ENCODE measurements around the gene TBC1D17. TPM values are rescaled to one million over a fixed set of nuclear protein-coding genes. Genes with fewer than 3 reads are reported as not detected.

TBC1D17 gene
- total RNA-seq, 4 donors from 2014 or later, result 9.1 to 44.1 (median 12.5) TPM

GRCh38 chr19:49832556-49832955, 44.9 kb upstream of the TBC1D17 start:
- Histone ChIP-seq H3K9me3 (no peaks in the 10 kb centered on the region), H3K4me1 (no peaks in the 10 kb centered on the region), H3K4me3 (no peak overlapping the region), H3K27me3 (no peaks in the 10 kb centered on the region), H3K36me3 (no peaks in the 10 kb centered on the region), H3K27ac (no peak overlapping the region)
- TF ChIP-seq POLR2A (IDR thresholded peaks at IDR 0.05), result no peak
- TF ChIP-seq CTCF (IDR thresholded peaks at IDR 0.05), result no peak
- no peak for DNase-seq
- intact Hi-C loops (cut with DNase I; ENCODE audit: low total_unique reads), result no loop called here

- no peak for DNase-seq
- intact Hi-C loops (cut with DNase I; ENCODE audit: low total_unique reads), result no loop called here
- Histone ChIP-seq H3K27me3 (no peaks in the 10 kb centered on the region), H3K9me3 (no peaks in the 10 kb centered on the region), H3K4me3 (no peak overlapping the region), H3K4me1 (no peaks in the 10 kb centered on the region), H3K27ac (no peak overlapping the region), H3K36me3 (no peaks in the 10 kb centered on the region)
- no peak for TF ChIP-seq POLR2A (IDR thresholded peaks at IDR 0.05)
- TF ChIP-seq CTCF (IDR thresholded peaks at IDR 0.05), result no peak
Measured at GRCh38 chr19:49833599-49833998, 43.9 kb upstream of the TBC1D17 start.

DNA sequence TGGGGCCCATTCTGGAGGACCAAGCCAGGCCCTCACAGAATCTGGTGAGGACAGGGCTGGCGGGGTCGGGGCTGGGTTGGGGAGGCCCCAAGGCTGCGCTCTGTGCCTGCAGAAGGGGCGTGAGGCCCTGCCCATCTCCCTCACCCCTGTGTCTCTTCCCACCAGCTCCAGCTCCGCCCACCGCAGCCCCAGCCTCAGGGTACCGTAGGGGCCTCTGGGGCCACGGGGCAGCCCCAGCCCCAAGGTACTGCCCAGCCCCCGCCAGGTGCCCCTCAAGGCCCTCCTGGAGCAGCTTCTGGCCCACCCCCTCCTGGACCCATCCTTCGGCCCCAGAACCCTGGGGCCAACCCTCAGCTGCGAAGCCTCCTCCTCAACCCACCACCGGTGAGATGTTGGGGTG, 41.9 kb upstream of the TBC1D17 start:
- intact Hi-C loops (cut with DNase I; ENCODE audit: low total_unique reads), result no loop called here
- Histone ChIP-seq H3K4me3 (no peak overlapping the region), H3K27ac (no peak overlapping the region), H3K27me3 (no peaks in the 10 kb centered on the region), H3K4me1 (no peaks in the 10 kb centered on the region), H3K36me3 (no peaks in the 10 kb centered on the region), H3K9me3 (no peaks in the 10 kb centered on the region)
- TF ChIP-seq CTCF (IDR thresholded peaks at IDR 0.05) (no peak), POLR2A (IDR thresholded peaks at IDR 0.05) (no peak)
- DNase-seq, result no peak

DNA sequence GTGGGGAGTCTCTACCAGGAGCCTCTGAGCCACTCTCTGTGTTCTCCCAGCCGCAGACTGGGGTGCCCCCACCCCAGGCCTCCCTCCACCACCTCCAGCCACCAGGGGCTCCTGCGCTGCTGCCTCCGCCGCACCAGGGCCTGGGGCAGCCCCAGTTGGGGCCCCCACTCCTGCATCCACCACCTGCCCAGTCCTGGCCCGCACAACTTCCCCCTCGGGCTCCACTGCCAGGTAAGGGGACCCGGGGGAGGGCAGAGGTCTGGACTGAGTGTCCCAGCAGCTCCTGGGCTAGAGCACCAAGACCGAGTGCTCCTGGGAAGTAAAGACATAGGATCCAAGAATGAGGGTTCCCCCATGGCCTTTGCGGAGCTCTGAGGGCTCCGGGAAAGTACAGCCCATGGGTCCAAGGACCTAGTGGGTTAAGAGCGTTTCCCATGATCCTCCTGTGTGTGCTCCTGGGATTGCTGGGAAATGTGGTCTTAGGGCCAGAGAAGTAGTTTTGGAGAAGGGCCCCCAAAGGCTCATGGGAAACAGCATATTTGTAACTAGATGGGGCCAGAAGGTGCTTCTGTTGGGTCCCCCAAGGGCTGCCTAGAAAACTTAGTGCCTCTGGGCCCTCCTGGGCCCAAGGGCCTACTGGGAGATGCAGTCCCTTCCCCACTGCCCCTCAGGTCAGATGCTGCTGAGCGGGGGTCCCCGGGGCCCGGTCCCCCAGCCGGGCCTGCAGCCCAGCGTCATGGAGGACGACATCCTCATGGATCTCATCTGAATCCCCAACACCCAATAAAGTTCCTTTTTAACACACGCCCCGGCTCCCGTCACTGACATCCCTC, 41.1 kb upstream of the TBC1D17 start:
- Histone ChIP-seq H3K27ac (no peak overlapping the region), H3K4me1 (no peaks in the 10 kb centered on the region), H3K9me3 (no peaks in the 10 kb centered on the region), H3K4me3 (no peak overlapping the region), H3K27me3 (no peaks in the 10 kb centered on the region), H3K36me3 (no peaks in the 10 kb centered on the region)
- no peak for DNase-seq
- intact Hi-C loops (cut with DNase I; ENCODE audit: low total_unique reads), result no loop called here
- no peak for TF ChIP-seq POLR2A (IDR thresholded peaks at IDR 0.05)
- TF ChIP-seq CTCF (IDR thresholded peaks at IDR 0.05), result no peak

- no peak overlapping the region for H3K27ac ChIP-seq
- H3K27me3 ChIP-seq, result no peaks in the 10 kb centered on the region
- no peak for TF ChIP-seq POLR2A (IDR thresholded peaks at IDR 0.05)
- no peak for TF ChIP-seq CTCF (IDR thresholded peaks at IDR 0.05)
- H3K9me3 ChIP-seq, result no peaks in the 10 kb centered on the region
- H3K4me1 ChIP-seq, result no peaks in the 10 kb centered on the region
- DNase-seq, result no peak
- no peaks in the 10 kb centered on the region for H3K36me3 ChIP-seq
- intact Hi-C loops (cut with DNase I; ENCODE audit: low total_unique reads), result no loop called here
- H3K4me3 ChIP-seq, result no peak overlapping the region
Measured at GRCh38 chr19:49837009-49837310, 40.5 kb upstream of the TBC1D17 start.
